GM12874 (cell line): ENCODE data around the gene PRDX5.

Experiments
- CTCF ChIP-seq: IDR thresholded peaks from 2 replicates; pipeline ENCODE4 v1.5.1; 2011; ENCODE audit warnings: low read depth, mild to moderate bottlenecking, control low read depth, low read length, moderate library complexity; ENCODE audit not compliant: insufficient read depth

Gene PRDX5

GRCh38 chr11:64314805-64315561, 2.9 kb upstream of the PRDX5 start:
- TF ChIP-seq CTCF, result no peak

- peak; percentile 28; the same call in 1 of the 2 replicates for TF ChIP-seq CTCF
Observed at GRCh38 chr11:64316672-64317324, 1.1 kb upstream of the PRDX5 start.

- no peak for TF ChIP-seq CTCF
Observed at GRCh38 chr11:64317325-64317960, 478 bp upstream of the PRDX5 start, which contains the start of gene TRMT112. Gene TRMT112 (minus strand): TSS chr11:64317559. CDS start chr11:64317526, 33 bp downstream.

- TF ChIP-seq CTCF, result no peak
Observed at GRCh38 chr11:64318766-64319761, 1.1 kb downstream of the PRDX5 start.

- TF ChIP-seq CTCF, result no peak
Observed at GRCh38 chr11:64320556-64320955, 2.6 kb downstream of the PRDX5 start.

- no peak for TF ChIP-seq CTCF
Observed at GRCh38 chr11:64321026-64321425, 3.1 kb downstream of the PRDX5 start.
